PC-3 (cell line): ENCODE results near the gene IDE.

Experiments used
- EZH2 ChIP-seq: fragments of 300-600 bp; sonication (generic); IDR thresholded peaks from one replicate; pipeline ENCODE4 v1.6.1; 2017; ENCODE audit warnings: antibody characterized with exemption, mild to moderate bottlenecking, low read length; ENCODE audit not compliant: unreplicated experiment
- TF ChIP-seq, protein P1 (sequence below): fragments of 300-600 bp; sonication (generic); conservative IDR thresholded peaks from 2 replicates; pipeline ENCODE4 v1.5.1; 2017; ENCODE audit warnings: antibody characterized with exemption, low read depth, mild to moderate bottlenecking, low read length

DNA sequence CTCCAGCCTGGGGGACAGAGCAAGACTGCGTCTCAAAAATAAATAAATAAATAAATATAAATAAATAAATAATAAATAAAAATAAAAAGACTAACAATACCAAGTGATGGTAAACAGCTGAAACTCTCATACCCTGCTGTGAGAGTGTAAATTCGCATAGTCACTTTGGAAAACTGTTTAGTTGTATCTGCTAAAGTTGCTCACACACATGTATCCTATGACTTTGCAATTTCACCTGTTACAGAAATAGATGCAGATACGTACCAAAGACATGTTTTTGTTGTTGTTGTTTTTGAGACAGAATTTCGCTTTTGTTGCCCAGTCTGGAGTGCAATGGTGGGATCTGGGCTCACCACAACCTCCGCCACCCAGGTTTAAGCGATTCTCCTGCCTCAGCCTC is 135.7 kb downstream of the IDE start:
- TF ChIP-seq, protein P1, sequence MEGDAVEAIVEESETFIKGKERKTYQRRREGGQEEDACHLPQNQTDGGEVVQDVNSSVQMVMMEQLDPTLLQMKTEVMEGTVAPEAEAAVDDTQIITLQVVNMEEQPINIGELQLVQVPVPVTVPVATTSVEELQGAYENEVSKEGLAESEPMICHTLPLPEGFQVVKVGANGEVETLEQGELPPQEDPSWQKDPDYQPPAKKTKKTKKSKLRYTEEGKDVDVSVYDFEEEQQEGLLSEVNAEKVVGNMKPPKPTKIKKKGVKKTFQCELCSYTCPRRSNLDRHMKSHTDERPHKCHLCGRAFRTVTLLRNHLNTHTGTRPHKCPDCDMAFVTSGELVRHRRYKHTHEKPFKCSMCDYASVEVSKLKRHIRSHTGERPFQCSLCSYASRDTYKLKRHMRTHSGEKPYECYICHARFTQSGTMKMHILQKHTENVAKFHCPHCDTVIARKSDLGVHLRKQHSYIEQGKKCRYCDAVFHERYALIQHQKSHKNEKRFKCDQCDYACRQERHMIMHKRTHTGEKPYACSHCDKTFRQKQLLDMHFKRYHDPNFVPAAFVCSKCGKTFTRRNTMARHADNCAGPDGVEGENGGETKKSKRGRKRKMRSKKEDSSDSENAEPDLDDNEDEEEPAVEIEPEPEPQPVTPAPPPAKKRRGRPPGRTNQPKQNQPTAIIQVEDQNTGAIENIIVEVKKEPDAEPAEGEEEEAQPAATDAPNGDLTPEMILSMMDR = no peak
- no peak for TF ChIP-seq EZH2
